LNCaP clone FGC (cell line): Measurements from ENCODE around the gene SELENOW.

Source experiments
- DNase-seq: peaks from one replicate; pipeline ENCODE4 v3.0.0-alpha.2; 2011; ENCODE audit warnings: low read depth
- H3K4me3 ChIP-seq: 2 replicates; pipeline ENCODE4 v1.5.1; 2011; ENCODE audit warnings: mild to moderate bottlenecking, low read depth, low read length, control low read depth
- CTCF ChIP-seq: IDR thresholded peaks from 2 replicates; pipeline ENCODE4 v1.5.1; 2012; ENCODE audit warnings: mild to moderate bottlenecking; ENCODE audit not compliant: control insufficient read depth, insufficient read depth; ENCODE audit errors: extremely low read depth

The SELENOW gene

DNA sequence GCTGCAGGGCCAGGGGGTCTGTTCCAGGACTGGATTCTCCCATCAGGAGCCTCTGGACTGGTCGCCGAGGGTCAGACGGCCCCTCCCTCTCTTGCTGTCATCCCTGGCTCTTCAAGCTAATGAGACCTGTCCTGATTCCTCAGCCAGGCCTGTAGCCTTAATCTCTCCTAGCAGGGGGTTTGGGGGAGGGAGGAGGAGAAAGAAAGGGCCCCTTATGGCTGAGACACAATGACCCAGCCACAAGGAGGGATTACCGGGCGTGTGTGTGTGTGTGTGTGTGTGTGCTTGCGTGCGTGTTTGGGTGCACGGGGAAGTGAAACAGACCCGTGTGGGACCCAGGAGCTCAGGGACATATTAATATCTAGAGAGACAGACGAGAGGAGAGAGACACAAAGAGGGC, 41.4 kb downstream of the SELENOW start:
- no peak overlapping the region for H3K4me3 ChIP-seq
- no peak for TF ChIP-seq CTCF
- DNase-seq = no peak

DNA sequence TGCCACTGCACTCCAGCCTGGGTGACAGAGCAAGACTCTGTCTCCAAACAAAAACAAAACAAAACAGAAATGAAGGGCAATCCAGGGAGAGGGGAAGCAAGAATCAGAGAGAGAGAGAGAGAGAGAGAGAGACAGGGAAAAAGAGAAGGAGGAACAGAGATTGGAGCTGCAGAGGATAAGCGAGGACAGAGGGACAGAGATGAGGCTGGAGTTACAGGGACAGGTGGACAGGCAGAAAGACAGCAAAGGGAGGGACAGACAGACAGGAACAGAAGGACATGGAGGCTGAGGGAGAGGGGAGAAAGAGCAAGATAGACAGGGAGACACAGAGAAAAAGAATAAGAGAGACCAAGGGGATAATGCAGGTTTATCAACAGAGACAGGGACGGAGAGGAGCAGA, 41.9 kb downstream of the SELENOW start:
- no peak overlapping the region for H3K4me3 ChIP-seq
- no peak for TF ChIP-seq CTCF

DNA sequence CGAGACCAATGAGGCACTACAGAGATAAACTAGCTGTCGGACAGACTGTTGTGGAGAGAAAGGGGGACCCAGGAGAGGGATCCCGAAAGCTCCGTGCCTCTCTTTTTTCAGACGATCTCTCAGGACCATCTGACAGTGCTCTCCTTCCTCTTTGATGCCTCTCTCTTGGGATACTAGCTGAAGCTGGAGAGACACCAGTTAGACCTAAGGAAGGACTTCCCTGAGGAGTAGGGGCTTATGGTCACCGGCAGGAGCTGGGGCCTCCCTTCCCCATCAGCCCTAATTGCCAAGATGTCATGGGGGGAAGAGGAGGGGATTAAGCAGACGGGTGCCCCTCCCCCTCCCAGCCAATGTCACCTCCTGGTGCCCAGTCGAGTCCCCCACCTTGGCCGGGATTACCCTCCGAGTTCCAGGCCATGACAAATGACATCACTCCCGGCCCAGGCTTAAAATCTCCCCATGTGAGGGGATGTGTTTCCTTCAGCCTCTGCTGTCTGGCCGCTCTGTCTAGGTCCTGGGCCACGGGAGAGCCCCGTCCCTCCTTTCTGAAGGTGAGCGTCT, 43.0 kb downstream of the SELENOW start, which contains the start of gene CRX:
CRX (plus strand) TSS at position 478 of the 561 bp plus-strand sequence. CDS start 12,507 bp downstream, outside the sequence.
- DNase-seq = no peak
- TF ChIP-seq CTCF = no peak
- no peak within 1 kb of the TSS for H3K4me3 ChIP-seq

More for the DNA sequence above, 41.9 kb downstream of the SELENOW start:
- DNase-seq = no peak

- no peak overlapping the region for H3K4me3 ChIP-seq
- TF ChIP-seq CTCF = no peak
- DNase-seq = no peak
These were observed 45.9 kb downstream of the SELENOW start for GRCh38 chr19:47824396-47824795.

- no peak for DNase-seq
- TF ChIP-seq CTCF = no peak
- H3K4me3 ChIP-seq = no peak overlapping the region
These were observed 48.3 kb downstream of the SELENOW start for GRCh38 chr19:47826800-47827199.

DNA sequence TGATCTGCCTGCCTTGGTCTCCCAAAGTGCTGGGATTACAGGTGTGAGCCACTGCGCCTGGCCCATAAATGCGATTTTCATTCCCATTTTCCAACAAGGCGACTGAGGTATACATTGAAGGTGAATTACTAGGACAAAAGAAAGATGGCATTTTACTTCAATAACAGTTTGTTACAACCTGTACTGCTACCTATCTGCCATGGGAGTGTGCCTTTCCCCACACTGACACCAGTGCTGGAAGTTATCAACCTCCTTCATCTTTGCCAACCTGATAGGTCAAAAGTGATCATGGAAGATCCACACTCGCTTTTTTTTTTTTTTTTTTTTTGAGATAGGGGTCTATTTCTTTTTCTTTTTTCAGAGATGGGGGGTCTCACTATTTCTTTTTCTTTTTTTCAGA, 54.2 kb downstream of the SELENOW start:
- TF ChIP-seq CTCF = no peak
- no peak for DNase-seq
- H3K4me3 ChIP-seq = no peak overlapping the region
